GM21367 (cell line): ENCODE measurements around the gene SOX6.
"Not testable (repeated sequence)": the region's sequence is repeated elsewhere in the genome, so short reads cannot be mapped to it uniquely, and the experiment has no call there.

Experiments
- ATAC-seq: cut with Tn5 transposase; IDR thresholded peaks from one replicate; pipeline ENCODE4 v1.9.1; 2021; ENCODE audit not compliant: unreplicated experiment

SOX6 gene

GRCh38 chr11:16157327-16157726 is 199.0 kb downstream of the SOX6 start:
- no peak for ATAC-seq

DNA sequence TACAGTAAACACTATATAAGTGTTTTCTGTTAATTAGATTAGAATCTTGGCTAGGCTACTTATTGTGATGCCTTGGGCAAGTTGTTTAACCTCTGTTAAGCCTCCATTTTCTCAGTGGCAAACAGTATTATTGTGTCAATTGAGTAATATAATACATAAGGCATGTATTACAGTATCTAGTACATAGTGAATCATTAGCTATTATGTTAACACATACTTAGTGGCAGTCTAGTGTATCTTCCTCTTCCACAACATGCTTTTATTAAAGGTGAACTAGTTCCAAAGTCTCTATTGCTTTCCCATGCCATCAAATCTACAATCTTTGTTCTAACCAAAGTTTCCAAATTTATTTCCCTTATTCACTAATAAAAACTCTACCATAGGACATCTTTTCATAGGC is 200.9 kb downstream of the SOX6 start:
- no peak for ATAC-seq

DNA sequence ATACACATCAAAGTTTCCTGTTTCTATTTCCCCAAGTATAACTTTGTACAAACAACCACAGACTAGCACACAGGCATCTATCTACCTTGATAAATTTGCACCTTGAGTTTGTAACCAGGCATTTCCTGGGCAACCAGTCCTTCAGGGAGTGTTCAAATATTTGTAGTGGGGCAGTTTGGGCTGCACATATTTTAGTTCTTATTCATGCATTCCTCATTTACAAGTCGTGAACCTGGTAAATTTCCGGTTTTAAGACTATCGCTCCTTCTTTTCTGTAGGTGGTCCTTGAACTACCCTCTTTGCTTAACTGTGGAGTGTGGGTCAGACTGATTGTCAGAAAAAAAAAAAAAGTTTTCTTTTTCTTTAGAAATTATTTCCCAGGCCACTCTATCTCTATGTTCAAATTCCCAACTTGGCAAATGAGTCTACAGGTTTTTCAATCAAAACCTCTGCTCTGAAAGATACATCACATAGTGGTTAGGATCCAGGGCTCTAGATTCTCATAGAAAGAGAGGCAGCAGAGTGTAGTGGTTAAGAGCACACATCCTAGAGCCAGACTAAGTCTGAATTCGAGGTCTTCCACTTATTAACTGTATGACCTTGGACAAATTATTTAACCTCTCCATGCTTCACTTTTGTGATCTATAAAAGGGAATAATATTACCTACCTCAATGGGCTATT is 201.5 kb downstream of the SOX6 start:
- no peak for ATAC-seq

DNA sequence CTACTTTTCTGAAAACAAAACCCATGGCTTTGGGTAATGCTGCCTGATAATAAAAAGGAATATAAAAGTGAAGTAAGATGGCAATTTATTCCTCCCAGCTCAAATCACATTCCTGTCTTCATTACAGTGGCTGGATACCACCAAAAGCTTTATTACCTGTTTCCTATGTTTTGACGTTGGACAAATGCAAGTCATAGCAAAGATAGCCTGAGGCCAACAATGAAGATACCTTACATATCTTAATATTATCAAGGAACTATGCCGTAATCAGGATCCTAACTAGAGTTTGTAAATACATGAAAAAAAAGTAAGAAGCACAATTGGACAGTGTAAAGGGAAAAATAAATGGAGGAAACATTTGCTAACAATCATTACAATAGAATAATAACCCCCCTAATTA is 202.4 kb downstream of the SOX6 start:
- ATAC-seq: no peak

DNA sequence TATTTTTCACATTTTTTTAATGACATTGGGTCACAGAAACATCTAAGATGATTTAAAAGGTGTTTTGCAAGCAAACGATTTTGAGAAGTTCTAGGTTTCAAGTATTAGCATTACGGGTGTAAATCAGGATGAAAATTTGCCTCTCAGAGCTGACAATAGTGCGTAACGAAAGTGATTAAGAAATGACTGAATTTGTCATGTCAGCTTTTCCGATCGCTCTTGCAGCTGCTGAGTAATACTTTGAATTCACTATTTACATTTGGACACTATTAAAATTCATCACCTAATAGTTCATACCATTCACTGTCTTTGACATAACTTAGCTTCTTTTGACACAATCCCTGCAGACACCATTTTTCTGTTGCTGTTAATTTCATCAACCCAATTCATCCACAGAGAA is 205.2 kb downstream of the SOX6 start:
- ATAC-seq: no peak

GRCh38 chr11:16149476-16149875 is 206.9 kb downstream of the SOX6 start:
- no peak for ATAC-seq

DNA sequence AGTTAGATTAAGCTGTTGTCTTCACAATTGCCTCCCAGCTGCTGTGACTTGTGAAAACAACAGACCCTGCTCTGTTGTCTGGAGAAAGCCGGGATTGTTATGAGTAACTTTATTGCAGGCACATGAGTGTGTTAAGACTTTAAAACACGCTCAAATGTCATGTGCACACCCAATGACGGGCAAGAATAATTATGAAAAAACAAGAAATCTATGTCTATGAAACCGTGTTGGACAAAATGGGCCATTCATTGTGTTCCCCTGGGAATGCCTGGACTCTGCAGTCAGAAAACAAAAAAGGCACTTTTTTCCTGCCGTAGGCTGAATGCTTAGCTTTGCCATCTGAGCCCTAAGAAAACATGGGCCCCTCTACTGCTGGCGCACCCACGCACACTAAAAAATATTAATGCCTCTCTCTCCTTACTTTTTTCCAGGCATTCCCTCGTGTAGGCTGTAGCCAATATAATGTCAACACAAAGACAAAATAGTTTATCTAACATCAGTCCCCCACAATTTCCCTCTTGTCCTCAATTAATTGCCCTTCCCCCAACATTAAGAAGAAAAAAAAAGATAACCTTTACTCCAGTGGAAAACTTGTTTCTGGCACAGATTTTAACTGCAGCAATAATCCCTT is 207.9 kb downstream of the SOX6 start:
- no peak for ATAC-seq

DNA sequence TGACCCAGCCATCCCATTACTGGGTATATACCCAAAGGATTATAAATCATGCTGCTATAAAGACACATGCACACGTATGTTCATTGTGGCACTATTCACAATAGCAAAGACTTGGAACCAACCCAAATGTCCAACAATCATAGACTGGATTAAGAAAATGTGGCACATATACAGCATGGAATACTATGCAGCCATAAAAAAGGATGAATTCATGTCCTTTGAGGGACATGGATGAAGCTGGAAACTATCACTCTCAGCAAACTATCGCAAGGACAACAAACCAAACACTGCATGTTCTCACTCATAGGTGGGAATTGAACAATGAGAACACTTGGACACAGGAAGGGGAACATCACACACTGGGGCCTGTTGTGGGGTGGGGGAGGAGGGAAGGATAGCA is 209.4 kb downstream of the SOX6 start:
- not testable (repeated sequence) for ATAC-seq

GRCh38 chr11:16141614-16142013 is 214.7 kb downstream of the SOX6 start:
- ATAC-seq: not testable (repeated sequence)

GRCh38 chr11:16141162-16141561 is 215.2 kb downstream of the SOX6 start:
- not testable (repeated sequence) for ATAC-seq

GRCh38 chr11:16136792-16137390 is 219.5 kb downstream of the SOX6 start:
- no peak for ATAC-seq

DNA sequence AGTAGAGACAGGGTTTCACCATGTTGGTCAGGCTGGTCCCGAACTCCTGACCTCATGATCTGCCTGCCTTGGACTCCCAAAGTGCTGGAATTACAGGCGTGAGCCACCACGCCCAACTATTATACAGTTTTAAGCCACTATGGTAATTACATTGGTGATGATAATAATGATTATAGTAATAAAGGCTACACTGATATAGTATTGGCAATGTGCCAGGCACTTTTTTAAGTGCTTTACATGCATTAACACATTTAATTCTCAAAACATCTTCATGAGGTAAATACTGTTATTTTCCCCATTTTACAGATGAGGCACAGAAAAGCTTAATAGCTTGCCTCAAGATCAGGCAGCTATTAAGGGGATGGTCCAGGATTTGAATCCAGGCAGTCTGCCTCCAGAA is 222.5 kb downstream of the SOX6 start:
- no peak for ATAC-seq

DNA sequence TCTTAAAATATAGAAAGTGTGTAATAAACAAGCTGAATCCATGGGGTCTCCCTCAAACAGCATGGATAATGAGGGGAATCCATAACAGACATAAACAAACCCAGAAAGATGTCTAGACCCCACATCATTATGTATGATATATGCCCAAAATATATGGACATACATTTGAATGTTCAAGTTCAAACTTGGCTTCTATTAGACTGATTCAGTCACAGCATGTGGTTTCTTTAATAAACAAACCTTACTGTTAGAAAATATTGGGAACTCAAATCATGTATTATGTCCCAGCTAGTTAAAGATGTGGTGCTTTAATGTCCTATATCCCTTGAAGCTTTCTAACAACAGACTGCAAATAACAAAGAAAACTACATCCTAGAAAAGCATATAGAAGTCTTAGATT is 228.6 kb downstream of the SOX6 start:
- ATAC-seq: no peak

GRCh38 chr11:16126362-16126761 is 230.0 kb downstream of the SOX6 start:
- no peak for ATAC-seq

DNA sequence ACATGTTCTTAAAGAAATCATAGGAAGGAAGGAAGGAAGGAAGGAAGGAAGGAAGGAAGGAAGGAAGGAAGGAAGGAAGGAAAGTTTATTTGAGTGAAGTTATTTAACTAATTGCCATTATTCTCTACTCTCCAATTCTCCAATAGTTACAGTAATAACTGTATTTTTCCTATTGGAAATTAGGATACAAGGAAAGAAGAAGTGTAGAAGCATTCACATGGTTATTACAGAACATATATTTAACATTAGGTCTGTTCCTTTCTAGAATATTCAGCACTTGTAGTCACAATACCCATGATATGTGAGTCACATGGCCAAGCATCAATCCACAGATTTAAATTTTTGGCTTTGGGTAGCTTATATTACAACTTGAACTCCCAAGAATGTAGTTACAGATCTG is 230.6 kb downstream of the SOX6 start:
- ATAC-seq: no peak

DNA sequence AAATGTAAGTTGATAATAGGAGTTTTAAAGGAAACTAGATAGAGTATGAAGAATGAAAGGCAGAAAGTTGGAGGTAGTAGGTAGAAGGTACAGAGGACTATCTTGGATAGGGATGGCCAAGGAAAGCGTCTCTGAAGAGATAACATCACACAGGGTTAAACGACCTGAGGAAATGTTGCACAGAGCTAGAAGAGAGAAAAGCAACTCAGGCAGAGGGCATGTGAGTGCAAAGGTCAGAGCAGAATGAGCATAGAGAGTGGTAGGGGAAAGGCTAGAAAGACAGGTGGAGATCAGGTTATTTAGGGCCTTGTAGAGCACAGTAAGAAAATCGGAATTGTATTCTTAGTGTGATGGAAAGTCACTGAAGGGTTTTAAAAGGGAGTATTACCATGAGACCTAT is 232.0 kb downstream of the SOX6 start:
- ATAC-seq: no peak

DNA sequence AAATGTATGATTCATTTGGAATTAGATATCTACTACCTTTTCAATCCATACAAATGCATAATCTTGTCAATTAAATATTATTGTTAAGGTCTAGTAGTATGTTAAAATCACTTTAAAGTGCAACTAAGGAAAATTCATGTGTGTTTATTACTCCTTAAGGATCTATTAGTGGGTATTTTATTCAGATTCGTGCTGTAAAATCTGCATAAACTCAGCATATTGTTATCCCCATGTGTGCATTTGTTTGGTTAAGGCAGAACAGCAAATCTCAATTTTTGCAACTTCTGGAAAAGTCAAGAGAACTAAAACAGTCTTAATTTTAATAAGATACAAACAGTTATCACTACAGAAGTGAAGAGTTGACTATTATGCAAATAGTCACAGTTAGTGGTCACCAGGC is 234.5 kb downstream of the SOX6 start:
- no peak for ATAC-seq

DNA sequence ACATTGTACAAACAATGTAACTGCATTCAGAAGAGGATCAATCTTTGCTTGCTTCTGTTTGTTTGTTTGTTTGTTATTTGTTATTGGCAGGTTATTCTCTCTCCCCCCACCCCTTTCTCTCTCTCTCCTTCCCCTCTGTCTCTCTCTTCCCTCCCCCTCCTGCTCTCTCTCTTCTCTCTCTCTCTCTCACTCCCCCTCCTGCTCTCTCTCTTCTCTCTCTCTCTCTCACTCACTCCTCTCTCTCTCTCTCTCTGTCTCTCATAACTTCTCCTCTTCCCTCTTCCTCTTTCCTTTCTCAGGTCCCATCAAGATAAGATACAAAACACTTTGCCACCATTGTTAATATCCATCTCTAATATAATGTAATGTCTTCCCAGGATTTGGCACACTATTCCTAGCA is 236.3 kb downstream of the SOX6 start:
- no peak for ATAC-seq

- no peak for ATAC-seq
Measured at GRCh38 chr11:16117989-16118756, 238.2 kb downstream of the SOX6 start.

DNA sequence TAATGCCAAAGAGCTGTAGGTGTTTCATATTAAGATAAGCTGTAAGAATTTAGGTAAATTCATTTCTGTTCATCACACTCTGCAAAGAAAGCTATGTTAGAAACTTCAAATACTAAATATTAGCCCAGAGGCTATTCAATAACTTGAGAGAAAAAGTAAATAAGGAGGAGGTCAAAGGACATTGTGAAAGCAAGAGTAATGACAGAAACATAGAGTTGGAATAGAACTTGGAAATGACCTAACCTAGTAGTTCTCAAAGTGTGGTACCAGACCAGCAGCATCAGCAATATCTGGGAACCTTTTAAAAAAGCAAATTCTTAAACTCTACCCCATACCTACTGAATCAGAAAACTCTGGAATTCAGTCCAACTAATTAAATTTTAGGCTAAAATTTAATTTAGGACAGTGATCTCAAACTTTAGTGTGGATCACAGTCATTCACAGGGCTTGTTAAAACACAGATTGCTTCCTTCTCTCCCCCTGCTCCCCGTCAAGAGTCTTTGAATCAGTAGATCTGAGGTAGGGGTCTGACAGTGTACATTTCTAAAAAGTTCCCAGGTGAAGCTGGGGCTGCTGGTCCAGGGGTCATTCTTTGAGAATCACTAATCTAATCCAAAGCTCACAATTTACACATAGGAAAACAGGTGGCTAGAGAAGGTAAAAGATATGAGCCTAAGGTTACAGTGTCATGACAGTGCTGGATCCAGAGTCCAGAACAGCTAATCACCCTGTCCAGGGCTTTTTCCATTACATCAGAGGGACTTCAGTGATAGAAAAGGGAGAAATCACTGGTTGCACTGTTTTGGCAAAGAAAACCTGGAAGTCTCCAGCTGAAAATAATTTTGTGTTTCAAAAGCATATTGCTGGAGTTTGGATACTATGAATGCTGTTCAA is 241.1 kb downstream of the SOX6 start:
- ATAC-seq: no peak

DNA sequence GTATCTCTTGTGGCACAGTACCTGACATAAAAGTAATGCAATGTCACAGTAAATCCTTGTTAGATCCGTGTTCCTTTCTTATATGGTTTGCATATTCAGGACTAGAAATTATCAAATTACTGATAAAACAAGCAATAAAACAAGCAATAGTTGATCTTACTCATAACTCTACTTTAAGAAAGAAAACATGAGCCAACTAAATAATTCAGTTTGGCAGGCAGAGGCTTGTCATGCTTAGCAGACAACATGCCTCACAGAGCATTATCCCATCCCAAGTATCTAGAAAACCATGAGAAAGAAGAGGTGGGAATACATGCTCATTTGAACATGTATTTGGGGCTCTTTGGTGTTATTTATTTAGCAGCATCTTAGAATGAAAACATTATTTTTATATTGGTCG is 241.9 kb downstream of the SOX6 start:
- no peak for ATAC-seq
